HG02870 (cell line): Measurements from ENCODE around the gene PPP1R3E.

Experiments used
- ATAC-seq: cut with Tn5 transposase; IDR thresholded peaks from one replicate; pipeline ENCODE4 v1.9.1; 2021; ENCODE audit warnings: mild to moderate bottlenecking, moderate library complexity; ENCODE audit not compliant: unreplicated experiment

Gene PPP1R3E

DNA sequence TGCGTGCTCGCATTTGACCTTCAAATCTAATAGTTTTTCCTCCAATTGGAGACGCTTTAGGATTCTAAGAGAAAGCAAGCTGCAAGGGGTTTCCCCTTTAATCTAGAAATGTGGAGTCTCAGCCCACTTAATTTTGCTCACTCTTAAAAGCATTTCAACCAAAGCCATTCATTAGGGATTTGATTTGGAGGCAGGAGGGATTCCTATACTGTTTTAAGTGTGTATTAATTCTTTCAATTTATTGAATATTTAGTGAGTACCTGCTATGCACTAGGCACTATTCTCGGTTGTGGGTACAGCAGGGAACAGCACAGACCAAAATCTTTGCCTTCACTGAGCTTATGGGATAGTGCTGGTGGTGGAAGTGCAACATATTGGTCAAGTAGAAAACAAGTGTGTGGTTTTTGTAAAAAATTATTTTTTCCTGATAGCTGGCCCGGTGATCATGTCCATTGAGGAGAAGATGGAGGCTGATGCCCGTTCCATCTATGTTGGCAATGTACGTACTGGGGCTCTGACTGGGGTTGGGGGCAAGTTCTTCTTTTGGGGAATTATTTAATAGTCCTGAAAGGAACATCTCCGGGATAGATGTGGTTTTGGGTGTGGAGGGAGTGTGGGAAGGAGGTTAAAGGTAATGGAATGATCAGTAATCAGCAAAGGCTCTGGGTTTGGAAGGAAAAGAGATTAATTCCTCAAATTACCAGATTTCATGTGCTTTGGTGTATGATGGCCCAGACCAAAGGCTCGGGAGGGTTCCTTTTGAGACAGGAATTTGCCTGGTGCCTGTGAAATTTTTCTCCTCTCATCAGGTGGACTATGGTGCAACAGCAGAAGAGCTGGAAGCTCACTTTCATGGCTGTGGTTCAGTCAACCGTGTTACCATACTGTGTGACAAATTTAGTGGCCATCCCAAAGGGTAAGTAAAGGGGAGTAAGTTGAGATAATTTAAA, 20.2 kb upstream of the PPP1R3E start:
- ATAC-seq: no peak

DNA sequence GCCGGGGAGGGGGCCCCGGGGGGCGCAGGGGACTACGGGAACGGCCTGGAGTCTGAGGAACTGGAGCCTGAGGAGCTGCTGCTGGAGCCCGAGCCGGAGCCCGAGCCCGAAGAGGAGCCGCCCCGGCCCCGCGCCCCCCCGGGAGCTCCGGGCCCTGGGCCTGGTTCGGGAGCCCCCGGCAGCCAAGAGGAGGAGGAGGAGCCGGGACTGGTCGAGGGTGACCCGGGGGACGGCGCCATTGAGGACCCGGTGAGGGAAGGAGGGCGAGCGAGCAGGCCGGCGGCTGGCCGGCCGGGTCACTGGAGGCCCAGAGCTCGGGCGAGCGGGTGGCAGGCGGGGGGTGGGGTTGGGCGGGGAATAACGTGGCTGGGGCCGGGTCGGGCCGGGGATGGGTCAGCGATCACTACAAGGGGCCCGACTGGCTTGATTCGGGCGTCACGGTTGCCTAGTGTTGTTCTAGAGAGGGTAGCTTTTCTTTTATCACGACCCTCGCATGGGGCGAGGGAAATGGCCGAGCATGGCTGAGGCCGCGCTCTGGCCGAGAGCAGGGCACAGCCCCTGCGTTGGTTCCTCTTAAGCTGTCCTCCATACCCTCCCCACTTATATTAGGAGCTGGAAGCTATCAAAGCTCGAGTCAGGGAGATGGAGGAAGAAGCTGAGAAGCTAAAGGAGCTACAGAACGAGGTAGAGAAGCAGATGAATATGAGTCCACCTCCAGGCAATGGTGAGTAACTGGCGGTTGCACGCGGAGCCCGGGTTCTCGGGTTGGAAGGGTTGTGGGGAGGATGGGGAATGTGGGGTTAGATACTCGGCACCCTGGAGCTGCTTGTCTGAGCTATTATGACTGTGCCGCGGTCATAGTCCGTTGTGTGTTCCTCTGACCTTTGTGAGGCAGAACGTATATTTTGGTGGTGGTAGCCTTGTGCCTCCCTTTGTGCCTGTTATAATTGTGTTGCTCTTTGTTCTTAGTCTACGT, 19.2 kb upstream of the PPP1R3E start:
- ATAC-seq: peak; percentile 3

DNA sequence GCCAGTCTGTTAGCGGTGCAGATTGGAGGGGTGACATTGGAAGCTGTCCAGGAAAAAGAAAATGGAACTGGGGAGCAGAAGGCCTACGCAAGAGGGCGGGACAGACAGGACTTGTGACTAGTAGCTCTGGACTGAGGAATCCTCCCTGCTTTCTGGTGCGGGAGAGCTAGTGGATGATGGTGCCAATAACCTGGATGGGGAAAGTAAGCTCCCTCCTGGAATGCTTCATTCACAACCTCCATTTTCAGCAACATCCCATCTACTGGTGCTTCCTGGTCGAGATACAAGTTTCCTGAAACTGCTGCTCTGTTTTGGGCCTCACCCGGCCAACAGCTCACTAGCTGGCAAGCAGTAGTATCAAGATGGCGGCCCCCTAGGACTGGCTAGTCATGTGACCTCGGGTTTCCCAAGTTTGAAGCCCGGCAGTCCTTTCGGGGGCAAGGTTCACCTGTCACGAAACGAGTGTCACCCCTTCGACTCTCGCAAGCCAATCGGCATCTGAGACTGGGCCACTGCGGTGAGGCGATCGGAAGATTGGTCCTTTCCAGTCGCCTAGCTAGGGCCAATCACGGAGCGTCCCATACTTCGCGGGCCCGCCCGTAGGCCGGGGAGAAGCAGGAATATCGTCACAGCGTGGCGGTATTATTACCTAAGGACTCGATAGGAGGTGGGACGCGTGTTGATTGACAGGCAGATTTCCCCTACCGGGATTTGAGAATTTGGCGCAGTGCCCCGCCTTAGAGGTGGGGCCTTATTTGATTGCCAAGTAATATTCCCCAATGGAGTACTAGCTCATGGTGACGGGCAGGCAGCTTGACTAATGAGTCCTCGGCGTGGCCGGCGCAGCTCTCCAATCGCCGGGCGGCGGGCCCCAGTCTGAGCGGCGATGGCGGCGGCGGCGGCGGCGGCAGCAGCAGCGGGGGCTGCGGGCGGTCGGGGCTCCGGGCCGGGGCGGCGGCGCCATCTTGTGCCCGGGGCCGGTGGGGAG, 18.2 kb upstream of the PPP1R3E start, which contains the start of gene PABPN1:
Gene PABPN1 (plus strand): TSS at position 874 of the 988 bp plus-strand sequence. CDS start 13 bp downstream, at position 887.
- ATAC-seq: peak; percentile 91

DNA sequence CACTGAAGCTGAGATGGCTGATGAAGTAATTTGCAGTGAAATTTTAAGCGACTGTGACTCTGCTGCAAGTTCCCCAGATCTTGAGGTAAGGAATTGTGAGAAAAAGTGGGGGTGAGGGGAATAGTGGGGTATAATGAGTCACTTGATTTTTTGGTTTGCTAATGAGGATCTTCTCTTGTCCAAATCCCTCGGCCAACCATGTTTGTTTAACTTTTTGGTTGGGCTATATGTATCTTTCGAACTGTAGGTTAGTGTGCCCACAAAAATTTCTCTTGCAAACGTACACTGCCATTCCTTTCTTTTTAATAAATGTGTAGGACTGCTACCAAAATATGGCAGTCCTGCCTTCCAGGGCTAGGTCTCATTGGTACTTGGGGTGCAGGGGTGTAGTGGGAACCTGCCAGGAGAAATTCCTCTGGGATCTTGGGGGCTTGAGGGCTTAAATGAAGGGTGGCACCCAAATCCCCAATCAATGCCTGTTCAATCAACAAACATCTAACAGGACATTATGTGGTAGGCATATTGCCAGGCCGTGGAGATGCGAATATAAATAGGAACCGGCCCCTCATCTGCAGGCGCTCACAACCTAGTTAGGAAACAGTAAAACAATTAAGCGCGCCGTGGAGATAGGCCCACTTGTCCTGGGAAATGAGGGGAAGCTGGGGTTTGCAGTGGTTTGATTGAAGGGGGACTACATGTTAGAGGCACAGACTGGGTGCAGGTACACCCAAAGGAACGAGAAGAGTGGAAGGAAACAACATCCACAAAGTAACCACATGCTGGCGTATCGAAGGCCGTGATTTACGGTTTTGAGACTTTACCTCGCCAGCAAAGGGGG, 17.3 kb upstream of the PPP1R3E start:
- no peak for ATAC-seq

DNA sequence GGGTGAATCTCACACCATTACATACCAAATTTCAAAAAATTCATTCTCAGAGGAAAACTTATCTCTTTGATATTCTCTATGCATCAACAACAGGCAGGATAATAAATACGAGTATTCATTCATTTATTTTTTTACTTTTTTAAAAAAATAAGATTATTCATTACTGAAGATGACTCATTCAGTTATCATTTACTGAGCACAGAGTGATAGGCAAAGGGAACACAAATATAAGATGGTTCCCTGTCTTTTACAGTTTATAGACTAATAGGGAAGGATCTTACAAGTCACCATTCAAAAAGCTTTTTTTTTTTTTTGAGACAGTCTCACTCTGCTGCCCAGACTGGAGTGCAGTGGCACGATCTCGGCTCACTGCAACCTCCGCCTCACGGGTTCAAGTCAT, 13.6 kb upstream of the PPP1R3E start:
- no peak for ATAC-seq

DNA sequence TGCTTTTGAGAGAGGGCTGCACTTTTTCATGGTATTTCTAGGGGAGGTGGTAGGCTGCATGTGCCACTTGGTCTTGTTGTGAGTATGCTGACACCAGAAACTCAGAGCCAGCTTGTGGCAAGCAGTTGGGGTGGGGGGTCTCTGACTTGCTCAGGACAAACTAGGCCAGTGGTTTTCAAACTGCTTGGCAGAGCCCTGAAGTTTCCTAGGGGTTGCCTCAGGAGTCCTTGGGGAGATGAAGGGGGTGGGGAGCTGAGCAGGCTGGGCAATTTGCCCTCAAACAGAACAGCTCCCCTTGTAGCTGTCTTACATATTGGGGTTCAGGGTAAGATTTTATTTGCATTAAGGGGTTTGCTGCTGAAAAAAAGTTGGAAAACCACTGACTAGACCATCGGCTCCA, 7.9 kb upstream of the PPP1R3E start:
- ATAC-seq: no peak

DNA sequence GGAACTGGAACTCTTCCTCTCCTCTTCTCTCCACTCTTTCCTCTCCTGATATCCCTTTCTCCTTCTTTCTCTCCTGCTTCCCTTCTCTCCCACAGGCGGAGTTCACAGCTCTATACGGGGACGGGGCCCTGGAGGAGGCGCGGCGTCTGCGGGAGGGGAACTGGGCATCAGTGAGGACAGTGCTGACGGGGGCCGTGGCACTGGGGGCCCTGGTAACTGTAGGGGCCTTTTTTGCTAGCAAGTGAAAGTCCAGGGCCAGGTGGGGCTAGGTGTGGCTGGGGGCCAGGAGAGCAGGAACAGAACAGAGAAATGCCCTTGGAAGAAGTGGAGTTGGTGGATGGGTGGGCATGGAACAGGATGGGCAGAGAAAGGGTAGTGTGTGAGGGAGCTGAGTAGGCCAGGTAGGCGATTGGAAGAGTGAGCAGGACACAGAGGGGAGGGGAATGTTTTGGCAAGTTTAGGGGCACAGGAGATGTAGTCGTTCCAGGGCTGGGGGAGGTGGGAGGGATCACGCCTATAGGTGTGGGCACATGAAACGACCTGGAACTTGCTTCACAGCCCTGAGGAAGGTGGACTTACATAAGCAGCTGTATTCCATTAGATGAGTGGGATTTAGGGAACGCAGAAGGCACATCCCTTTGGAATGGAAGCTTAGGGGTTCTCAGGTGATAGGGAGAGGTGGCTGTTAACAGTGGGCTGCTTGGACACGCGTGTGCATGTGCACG, 6.2 kb upstream of the PPP1R3E start:
- no peak for ATAC-seq

DNA sequence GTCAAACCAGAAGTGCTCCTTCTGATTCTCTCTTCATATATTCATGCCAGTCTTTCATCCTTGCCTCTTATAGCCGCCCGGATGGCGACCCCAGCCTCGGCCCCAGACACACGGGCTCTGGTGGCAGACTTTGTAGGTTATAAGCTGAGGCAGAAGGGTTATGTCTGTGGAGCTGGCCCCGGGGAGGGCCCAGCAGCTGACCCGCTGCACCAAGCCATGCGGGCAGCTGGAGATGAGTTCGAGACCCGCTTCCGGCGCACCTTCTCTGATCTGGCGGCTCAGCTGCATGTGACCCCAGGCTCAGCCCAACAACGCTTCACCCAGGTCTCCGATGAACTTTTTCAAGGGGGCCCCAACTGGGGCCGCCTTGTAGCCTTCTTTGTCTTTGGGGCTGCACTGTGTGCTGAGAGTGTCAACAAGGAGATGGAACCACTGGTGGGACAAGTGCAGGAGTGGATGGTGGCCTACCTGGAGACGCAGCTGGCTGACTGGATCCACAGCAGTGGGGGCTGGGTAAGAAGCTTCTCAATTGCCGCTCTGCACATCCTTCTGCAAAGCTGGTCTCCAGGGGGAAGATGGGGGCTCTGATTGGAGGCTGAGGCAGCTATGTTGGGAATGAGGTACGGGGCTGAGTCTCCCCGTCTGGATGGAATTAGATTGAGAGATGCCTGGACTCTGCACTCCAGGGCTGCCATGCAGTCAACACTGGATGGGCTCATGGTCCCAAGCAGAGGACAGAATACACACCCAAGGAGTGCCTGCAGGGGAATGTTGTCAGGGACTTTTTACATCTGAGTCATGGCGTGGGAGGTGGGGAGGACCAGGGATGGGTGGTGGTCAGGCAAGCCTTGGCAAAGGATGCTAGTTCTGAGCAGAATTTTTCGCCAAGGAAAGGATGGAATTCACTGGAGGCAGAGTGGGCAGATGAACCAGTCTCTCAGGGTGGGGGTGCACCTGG, 5.3 kb upstream of the PPP1R3E start:
- no peak for ATAC-seq

DNA sequence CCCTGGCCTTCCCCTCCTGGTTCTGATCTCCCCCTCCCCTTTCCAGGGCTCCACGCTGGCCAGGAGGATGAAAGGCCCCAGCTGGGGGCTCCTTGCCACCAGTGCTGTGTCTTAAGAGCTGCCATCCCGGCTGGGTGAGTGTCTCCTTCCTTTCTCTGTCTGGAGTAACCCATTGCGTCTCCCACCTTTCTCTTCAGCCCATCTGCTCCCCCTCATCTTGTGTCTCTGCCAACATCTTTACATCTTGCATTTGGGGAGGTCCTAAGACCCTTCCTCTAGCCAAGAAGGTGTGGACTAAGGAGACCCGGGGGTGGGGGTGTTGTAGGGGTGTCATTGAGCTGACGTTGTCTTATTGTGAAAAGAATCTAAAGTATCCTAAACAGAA, 4.5 kb upstream of the PPP1R3E start:
- no peak for ATAC-seq

DNA sequence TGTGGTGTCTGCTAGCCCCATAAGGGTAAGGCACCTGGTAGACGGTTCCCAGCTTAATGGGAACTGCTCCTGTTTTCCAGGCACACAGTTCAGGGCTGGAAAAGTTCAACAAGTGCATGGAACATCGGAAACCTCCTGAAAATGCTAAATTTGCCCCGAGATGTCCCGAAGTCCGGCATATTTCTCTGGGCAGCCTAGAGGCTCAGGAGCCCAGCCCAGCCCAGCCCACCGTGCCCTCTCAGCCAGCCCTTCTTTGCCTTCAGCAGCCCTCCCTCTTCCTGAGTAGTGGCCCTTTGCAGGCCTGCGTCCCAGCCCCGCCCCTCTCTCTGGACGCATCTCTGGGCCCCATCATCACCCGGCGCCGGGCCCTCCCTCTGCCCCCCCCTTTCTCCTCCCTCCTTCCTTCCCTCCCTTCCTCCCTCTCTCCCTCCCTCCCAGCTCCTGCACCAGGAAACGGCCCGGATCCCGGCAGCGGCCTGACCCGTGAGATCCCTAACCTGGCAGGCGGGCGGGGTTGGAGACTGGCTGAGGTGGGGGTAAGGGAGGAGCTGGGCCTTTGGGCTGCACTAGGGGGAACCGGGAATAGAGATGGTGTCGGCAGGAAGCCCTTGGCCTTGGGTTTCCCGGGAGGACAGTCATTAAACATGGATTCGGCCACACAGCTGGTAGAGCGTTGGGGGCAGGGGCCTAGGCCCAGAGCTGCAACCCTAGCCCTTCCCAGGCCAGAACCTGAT, 3.9 kb upstream of the PPP1R3E start, which contains the start of gene BCL2L2:
Gene BCL2L2 (plus strand): TSS at position 422 of the 734 bp plus-strand sequence. CDS start 935 bp downstream, outside the sequence.
- no peak for ATAC-seq

DNA sequence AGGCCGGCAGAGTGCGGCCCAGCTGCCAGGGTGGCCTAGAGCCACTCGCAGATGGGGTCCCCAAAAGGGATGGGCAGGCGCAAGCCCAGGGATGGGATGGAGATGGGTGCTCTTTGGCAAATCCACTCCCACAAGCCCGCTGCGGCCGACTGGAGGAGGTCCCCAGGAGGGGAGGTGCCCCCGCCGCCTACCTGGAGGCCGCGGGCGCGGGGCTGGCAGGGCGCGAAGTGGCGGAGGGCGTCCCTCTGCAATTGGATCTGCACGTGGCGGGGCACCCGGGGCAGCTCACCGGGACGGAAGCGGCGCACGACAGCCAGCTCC, 730 bp downstream of the PPP1R3E start:
- peak; percentile 6 for ATAC-seq

DNA sequence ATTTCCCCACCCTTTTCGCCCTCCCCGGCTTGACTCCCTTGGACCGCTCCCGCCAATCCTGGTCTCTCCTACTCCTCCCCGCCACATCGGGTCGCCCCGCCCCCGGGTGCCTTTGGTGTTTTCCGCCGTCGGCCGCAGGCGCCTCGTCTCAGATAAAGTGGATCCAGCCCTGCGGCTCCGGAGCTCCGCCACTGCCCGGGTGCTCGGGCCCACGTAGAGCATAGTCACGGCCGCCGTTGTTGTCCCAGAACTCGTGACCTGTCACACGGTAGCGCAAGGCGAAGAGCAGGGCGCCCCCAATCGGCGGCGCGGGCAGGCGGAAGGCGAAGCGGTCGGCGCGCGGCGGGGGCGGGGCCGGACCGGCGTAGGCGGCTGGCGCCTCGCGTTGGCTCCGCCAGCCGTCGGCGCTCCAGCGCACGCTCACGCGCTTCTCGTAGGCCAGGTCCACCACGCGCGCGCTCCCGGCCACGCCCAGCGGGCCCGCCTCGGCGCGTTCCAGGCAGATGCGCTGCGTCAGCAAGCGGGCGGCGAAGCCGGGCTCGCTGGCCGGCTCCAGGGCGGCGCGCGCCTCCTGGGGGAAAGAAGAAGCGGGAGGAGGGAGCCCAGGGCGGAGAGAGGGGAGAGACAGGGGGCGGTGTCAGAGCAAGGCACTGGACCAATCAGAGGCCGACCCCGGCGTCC, 1.2 kb downstream of the PPP1R3E start:
- ATAC-seq: peak; percentile 80

DNA sequence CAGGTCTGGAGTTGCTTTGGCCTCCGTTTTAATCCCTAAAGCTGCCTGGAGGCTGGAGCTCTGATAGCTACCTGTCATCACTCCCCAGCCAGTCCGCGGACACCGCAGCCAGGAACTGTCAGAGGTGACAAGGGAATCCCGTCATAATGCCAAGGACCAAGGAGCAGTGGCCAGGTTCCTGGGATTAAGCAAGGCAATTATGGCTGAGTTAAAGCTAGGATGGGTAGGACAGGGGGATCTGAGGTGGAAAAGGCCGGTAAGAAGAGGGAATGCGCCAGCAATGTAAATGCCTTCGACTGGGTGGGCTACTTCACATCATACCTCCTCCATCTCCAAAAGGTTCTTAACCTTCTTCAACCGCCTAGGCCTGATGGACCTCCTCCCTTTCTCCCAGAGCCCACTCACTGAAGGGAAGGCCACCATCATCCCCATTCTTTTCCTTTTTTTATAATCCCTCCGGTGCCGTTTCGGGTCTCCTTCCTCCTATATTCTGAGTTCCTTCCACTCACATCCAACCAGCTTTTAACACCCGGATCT, 1.9 kb downstream of the PPP1R3E start:
- no peak for ATAC-seq

DNA sequence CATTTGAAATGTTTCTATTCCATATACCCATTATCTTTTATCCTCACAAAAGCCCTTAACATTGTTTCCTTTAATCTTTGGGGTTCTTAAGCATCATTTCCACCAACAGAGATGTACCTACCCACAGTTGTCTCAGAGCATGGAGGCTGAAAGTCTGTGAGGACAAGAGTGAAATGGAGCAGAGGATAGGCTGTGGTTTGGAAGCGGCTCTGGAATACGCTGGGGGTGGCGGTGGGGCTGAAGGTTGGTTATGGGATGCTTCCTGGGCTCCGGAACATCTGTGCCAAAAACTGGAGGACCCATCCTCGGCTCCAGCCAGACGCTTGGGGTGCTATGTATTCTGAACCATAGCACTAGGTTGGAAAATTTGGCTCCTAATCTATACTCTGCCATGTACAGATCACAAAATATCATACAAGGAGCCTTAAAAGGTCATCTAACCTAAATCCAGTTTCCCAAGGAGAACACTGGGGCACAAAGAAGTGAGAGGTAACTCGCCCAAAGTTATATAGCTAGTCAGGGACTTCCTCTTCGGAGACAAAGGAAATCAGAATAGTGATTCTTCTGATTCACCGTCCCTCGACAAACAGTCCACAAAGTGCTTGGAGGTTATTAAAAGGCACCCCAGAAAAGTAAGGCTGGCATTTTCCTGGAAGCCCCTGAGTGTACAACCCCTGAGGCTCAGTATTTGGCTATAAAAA, 2.5 kb downstream of the PPP1R3E start:
- no peak for ATAC-seq

DNA sequence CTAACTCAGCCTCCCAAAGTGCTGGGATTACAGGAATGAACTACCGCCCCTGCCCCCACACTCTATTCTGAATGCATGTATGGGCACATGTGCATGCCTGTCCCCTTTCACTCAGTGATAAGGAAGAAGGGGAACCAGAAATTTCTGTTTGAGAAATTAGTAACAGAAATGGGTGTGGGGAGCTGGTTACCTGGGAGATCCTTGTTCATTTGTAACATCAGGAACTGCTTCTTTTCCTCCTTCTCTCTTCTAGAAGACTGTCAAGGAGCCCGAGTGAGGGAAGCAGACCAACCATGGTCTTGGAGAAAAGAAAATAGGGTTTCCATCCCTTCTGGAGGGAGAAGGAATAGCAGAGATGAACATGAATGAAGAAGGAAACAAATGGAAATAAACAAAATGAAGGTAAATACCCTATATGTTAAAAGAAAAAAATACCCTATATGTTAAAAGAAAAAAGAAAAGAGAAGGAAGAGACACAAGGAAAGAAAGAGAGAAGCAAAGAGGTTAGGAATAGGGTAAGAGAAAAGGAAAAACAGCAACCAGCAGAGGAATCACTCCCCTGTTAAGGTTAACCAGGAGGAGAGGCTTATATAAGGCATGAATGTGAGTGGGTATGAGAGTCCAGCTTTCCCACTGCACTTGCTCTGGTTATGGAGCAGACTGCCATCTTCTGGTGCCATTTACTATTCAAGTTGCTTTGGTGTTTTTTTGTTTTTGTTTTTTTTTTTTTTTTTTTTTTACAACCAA, 3.3 kb downstream of the PPP1R3E start:
- no peak for ATAC-seq
